ENCODE data around the gene MYO18B.

DNA sequence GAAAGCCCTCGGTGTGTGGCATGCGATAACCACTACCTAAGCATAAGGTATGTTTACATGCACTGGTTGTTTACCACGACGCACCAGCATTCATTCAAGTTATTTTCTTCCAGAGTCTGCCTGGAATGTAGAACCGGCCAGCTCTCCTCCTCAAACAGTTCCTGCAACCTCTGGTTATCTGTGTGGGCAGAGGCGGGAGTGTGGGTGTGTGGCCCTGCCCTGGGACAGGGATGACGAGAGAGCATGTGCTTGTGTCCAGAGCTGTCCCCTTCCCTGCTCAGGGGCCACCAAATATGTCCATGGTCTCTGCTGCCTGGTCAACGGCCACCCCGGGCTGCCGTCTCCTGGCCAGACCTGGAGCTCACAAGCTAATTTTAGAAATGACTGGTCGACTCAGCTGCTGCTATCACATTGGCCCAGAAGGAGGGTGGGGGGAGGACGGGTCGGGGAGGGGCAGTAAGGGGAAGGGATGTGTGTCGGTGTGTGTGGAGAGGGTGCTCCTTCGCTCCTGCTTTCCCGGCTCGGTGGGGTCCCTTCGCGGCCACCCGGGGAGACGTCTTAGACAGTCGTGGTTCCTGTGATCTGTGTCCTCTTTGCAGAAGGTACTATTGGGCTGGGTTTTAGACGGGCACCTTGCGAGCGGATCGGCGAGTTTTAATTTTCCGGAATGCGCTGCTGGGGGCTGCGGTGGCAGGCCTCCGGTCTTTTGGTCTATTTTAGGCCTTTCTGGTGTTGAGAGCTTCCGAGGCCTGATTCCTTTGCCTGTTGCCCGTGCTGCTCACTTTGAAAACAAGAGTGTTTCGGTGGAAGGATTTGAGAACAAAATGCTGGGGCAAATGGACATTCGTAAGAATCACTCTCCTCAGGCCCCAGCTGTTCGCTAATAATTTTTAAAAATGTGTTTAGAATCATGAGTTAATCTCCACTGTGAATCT is at the start of gene MYO18B:
- no peak for TF ChIP-seq FOS (IDR thresholded peaks at IDR 0.05; ENCODE audit: borderline replicate concordance, insufficient read depth, low read length)
- TF ChIP-seq CTCF (IDR thresholded peaks at IDR 0.05; ENCODE audit: extremely low read depth in 1 of 2, insufficient read depth in 1 of 2, low read depth in 1 of 2, low read length in 2 of 2) = no peak
- no peak for TF ChIP-seq POLR2AphosphoS5 (IDR thresholded peaks at IDR 0.05; ENCODE audit: insufficient read depth, low read depth, low read length)
- no peak for TF ChIP-seq EZH2 (IDR thresholded peaks at IDR 0.05; ENCODE audit: borderline replicate concordance, low read depth, low read length, severe bottlenecking)
- TF ChIP-seq POLR2A (IDR thresholded peaks at IDR 0.05; ENCODE audit: low read depth, low read length) = no peak
- TF ChIP-seq, protein P1, sequence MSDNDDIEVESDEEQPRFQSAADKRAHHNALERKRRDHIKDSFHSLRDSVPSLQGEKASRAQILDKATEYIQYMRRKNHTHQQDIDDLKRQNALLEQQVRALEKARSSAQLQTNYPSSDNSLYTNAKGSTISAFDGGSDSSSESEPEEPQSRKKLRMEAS (IDR thresholded peaks at IDR 0.05; ENCODE audit: insufficient read depth, insufficient read length) = no peak
- no peak for TF ChIP-seq GATA2 (IDR thresholded peaks at IDR 0.05; ENCODE audit: insufficient read depth, insufficient read length, low read depth, low read length)
- no peak for TF ChIP-seq MYC (IDR thresholded peaks at IDR 0.05; ENCODE audit: low read depth, low read length)

All from endothelial cell of umbilical vein (primary cell).